ENCODE results near the gene DPP4.

DPP4 gene

DNA sequence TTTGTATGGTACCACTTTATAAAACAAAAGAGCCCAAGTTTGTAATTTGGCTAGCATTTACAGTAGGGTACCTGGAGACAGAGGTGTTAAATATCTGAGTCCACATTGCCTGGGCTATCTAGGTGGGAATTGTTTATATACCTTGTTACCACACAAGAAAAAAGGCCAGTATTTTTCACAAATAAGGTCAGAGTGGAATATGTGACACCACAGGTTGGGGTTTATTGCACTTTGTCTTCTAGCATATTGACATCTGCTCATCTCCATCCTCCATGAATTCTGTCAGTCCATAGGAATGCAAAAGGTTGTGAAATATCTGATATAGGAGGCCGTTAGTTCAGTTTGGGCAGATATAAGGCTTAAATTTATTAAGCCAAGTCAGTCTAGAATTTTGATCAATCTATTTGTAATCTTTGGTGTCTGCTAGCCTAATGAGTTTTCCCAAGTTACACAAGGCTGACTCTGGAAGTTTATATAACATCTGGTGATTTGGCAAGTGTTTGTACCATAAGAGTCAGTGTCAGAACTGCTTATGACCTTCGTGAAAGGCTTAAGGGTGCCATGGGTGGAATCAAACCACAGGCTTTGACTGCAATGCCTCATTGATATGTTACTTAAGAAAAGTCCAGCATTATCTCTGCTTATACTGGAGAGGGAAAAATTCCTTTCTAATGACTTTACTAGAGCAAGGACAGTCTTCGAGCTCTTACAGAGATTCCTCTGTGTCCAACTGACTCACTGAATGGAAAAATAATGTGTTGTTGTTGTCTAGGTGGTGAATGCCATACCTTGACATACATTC, 11.3 kb upstream of the DPP4 start:
- no peak for DNase-seq (ENCODE audit: extremely low read depth in 1 of 2, low read depth in 1 of 2)

DNA sequence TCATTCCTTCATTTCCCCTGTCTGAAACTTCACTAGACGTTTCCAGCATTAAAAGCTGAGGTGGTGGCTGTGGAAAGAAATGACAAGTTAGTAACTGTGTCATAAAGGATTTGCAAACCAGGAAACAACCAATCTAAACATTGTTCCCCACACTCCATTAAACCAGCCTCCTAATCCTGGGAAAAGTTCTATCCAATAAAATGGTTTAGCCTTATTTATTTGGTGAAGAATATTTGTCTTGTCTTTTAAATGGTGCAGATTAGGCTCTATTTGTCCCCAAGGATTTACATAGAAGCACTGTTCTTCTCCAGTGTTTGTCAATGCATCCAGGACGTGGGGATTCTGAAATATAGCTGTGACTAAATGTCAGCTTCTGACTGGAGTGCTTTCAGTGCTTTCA, 10.5 kb upstream of the DPP4 start:
- no peak for DNase-seq (ENCODE audit: extremely low read depth in 1 of 2, low read depth in 1 of 2)

DNA sequence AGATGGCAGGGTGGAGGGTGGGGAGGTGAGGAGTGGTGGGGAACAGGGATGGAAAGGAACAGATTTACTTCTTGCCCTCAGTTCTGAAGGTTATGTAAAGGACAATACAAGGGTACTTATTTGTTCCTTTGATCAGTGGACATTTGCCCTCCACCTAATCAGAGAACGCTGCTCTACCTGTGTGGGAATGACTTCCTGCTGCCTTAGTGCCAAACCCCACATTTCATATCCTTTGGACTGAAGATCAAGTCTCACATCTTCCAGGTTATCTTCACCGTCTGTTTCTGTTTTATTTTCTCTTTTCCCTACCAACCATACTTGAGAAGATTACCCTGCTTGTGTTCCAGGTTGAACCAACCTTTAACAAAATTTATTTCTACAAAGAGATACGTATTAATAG, 8.7 kb upstream of the DPP4 start:
- no peak for DNase-seq (ENCODE audit: extremely low read depth in 1 of 2, low read depth in 1 of 2)

DNA sequence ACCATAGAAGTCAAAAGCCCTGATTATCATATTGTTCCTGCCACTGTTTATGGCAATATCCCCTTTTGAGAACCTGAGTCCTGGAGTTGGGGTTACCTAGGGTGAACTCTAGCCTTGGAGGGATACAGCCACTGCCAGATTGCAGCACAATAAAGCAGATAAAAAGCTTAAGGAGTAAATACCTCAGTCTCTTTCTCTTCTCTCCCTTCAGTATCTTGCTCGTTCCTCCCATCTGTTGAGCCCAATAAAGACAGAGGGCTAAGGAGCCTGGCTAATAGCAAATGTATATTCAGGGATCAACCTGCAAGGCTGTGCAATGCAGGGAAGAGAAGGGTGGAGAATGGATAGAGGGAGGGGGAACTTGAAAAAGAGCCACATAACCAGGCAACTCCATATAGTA, 8.0 kb upstream of the DPP4 start:
- no peak for DNase-seq (ENCODE audit: extremely low read depth in 1 of 2, low read depth in 1 of 2)

DNA sequence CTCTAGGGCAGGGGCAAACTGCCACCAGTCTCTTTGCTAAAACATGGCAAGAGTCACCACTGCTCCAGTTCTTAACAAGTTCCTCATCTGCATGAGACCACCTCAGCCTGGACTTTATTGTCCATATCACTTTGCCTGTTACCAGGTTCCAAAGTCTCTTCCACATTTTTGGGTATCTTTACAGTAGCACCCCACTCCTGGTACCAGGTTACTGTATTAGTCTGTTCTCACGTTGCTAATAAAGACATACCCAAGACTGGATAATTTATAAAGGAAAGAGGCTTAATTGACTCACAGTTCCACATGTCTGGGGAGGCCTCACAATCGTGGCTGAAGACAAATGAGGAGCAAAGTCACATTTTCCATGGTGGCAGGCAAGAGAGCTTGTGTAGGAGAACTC, 5.5 kb upstream of the DPP4 start:
- no peak for DNase-seq (ENCODE audit: extremely low read depth in 1 of 2, low read depth in 1 of 2)

DNA sequence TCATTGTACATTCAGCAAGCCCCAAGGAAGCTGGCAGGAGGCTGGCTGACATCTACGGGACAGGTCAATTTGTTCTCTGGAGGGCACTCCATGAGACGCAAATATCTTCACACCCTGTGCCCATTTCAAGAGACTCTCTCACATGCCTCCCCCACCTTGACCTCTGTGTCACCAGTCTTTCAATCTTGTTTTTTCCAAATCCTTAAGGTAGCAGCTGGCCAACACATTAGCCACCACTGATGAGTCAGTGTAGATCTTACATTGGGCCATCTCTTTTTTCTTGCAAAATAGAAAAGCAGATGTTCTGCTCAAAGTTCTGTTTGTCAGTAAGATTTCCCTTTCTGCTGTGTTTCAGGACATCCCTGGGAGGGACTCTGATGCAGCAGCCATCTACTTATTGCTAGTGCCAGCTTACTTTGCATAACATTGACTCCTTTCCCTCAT, 1.7 kb upstream of the DPP4 start:
- DNase-seq (ENCODE audit: extremely low read depth in 1 of 2, low read depth in 1 of 2), result no peak

DNA sequence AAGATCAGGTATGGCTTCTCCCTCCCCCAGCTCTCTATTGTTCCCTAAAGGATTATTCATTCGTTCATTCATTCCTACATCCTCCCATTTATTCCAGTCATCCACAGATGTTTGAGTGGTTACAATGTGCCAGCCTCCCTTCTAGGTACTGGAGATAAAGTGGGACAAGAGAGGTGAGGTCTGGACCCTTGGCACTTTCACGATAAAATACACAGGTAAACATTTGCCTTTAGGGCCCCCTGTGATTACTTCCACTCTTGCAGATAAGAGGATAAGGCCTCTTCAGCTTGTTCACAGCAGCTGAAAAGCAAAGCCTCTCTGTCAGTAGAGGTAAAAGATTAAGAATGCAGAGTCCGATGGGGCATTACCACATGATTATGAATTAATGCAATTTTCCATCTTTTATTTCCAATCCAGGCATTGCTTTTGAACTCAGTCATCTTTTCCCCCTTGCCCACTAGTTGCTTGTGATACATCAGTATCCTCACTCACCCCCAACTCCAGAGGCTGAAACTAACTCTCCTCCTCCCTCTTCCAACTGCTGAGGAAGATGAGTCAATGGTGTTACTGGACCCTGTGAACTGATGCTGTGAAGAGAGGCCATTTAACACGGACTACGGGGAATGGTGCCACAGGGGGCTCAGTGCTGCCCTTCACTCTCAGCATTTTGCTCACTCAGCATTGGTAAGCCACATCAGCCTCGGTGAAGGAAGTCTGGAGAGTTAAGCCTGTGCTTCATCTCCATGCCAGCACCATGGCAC, 1.1 kb upstream of the DPP4 start:
- DNase-seq (ENCODE audit: extremely low read depth in 1 of 2, low read depth in 1 of 2), result no peak

DNA sequence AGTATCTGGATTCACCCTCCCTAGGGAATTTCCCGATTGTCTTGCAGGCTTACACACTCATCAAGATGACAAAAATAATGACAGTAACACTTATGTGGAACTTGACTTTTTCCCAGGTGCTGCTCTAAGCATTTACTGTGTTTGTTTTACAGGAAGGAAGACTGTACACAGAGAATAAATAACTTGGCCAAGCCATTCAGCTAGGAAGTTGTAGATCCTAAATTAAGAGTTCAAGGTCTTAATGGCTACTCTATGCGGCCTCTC, 549 bp upstream of the DPP4 start:
- DNase-seq (ENCODE audit: extremely low read depth in 1 of 2, low read depth in 1 of 2), result no peak

DNA sequence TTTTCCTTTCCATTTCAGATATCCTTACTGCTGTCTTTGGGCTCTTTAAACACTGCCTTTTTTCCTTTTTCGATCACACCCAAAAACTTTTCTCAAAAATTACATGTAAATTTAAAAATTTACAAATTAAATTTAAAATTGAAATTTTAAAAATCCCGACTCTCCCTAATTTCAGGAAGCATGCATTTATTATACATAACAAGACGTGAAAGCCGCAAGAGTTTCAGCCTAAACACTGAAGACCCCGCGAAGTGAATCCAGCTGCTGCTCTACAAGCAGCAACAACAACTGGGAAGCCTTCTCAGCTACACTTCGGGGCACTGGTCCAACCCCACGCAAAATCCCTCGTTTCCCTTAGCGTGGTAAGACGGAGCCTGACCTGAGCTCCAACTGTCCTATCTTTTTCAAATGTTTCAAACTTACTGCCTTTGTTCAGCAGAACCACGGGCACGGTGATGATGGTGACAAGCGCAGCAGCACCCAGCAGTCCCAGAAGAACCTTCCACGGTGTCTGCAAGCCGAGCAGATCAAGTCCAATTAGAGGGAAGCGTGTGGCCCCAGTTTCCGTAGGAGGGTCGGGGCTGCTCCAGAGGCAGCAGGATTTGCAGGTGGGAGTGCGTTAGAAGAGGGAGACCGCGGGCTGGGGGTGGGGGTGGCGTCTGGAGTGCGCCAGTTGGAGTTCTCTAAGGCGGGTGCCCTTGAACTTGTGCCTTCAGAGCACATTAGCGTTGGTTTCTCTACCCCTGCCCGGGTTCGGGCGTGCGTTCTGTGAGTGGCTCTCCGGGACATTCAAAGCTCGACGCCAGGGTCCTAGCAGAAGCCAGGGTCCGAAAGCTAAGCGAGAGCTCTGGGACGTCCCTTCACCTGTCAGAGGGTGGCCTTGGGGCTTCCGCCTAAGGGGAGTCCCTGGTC, 783 bp downstream of the DPP4 start:
- no peak for DNase-seq (ENCODE audit: extremely low read depth in 1 of 2, low read depth in 1 of 2)

DNA sequence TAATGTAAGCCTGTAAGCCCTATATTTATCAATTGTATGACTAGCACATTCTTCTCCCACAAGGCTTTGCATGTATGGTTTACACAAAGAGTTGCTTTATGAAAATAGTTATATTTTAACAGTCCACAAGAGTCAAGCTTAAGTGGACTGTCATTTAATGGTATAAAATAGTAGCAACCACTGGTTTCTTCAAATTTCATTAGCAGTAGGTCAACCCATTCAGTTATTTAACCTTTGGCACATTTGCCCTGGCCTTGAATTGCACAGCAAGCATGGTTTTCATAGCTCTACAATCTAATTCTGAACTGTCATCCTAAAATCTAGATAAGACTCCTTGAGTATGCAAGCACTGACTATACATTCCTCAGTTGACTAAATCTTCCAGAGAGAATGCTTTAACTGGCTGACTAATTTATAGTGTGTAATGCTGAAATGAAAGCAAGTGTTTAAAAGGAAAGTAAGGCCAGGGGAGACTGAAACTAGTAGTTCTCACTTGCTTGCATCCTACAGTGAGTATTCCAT, 1.8 kb downstream of the DPP4 start:
- no peak for DNase-seq (ENCODE audit: extremely low read depth in 1 of 2, low read depth in 1 of 2)

DNA sequence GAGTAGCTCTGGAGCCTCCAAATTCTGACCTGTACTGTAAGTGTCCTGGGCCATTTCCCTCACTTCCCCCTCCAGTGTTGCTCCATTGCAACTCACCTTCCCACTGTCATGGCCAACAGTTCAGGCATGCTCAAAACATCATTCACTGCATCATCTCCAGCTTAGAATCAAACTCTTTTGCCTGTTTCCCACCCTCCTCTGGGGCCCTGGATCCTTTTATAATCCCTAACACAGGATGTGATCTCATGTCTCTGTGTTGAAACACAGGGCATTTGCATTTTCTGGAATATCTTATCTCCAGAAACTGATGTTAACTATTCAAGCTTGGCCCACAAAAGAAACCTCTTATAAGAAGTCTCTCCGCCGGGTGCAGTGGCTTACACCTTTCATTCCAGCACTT, 3.0 kb downstream of the DPP4 start:
- no peak for DNase-seq (ENCODE audit: extremely low read depth in 1 of 2, low read depth in 1 of 2)

DNA sequence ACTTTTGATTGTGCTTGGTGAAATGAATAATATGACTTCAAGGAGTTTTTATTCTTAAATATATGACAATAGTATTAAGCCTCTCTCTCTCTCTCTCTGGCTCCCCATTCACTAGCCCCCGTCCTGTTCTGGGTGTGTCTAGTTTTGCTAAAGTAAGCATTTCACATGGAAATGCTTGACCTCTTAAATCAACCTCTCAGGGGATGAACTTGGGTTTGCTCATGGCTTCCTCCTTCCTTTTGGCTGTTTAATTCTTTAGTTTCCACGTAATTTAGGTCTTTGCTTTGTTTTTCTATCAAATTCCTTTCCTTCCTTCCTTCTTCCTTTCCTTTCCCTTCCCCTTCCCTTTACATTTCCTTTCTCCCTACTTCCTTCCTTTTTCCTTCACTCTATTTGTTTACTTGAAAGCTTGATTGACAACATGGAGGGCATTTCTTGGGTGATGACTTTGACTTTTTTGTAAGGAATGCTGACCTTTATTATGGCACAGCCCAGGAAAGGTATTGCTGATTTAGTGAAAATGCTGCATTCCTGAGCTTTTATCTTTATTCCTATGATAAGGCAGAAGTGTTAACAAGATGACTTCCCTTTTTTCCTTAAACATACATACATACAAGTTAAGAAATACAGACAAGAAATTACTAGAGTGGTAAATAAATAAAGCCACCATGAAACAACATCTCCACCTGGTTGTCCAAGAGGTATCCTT, 3.6 kb downstream of the DPP4 start:
- DNase-seq (ENCODE audit: extremely low read depth in 1 of 2, low read depth in 1 of 2), result no peak

DNA sequence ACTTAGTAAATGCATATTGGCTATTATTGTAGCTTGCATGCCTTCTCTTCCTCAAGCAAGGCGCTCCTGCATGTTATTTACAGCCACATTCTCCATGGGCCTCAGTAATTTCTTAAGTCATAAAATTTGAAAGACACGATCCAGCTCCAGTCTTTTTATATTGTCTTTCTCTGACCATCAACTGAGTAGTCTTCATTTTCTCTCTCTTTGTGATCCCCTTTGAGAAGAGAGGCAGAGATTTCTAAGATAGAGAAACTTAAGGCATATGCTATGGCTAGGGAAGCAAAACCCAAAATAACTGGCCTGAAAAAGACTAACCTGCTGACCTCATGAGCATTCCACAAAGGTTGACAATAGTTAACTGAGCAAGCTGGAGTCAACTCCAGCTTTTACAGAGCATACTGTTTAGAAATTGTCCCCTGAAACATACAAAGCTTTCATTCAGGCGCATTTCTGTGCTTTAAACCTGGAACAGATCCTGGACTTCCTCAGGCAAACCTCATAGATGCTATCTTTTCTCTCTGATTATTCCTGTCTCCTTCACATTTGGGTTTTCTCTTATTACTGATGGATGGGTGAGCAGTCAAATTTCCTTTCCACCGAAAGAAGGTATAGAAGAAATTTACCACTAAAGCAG, 4.6 kb downstream of the DPP4 start:
- no peak for DNase-seq (ENCODE audit: extremely low read depth in 1 of 2, low read depth in 1 of 2)

DNA sequence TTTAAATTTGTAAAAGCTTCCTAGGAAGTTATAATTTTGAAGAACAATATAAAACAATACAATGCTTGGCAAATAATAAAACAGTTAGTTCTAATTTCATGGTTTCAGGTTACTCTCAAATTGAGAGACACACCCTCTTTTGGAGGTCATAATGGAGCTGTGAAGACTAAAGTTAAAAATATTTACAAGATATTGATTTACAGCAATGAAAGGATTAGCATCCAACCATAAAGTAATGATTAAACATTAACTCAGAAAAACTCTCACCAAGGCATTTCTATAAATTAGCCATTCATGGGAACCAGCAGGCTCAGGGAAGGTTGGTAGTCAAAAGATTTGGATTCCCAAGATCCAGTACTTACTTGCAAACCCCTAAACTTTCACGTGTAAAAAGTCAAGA, 6.4 kb downstream of the DPP4 start:
- no peak for DNase-seq (ENCODE audit: extremely low read depth in 1 of 2, low read depth in 1 of 2)

DNA sequence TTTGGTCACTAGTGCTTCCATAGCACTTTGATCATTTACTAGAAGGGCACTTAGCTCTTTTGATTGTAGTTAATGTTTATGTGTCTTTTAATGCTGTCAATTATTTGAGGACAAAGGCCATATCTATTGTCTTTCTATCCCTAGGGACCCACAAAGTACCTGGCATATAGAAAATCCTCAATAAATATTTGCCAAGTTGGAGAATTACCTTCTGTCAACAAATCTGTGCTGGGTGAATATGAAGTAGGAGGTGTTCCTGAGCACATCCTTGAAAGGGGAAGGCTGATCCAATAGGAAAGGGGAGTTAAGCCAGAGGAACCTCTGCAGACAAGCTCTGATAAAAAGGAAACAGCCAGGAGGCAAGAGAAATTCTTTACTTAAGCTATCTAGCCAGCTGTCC, 8.2 kb downstream of the DPP4 start:
- no peak for DNase-seq (ENCODE audit: extremely low read depth in 1 of 2, low read depth in 1 of 2)

DNA sequence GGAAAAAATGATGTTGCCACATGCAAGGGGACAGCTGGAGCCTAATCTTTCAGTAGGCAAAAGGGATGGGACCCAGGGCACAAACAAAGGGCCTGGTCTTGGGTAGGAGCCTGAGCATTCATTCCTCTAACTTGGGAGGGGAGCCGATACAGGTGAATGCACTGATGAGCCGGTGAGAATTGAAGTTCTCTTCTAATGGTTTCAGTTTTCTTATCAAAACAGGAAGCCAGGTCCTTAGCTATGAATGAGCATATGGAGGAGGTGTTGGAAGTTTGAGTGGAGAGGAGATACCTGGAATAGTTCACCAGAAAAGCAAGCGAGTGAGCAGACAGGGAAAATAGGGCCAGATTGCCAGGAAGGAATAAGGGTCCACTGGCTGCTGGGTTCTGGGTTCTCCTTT, 10.1 kb downstream of the DPP4 start:
- DNase-seq (ENCODE audit: extremely low read depth in 1 of 2, low read depth in 1 of 2), result no peak

DNA sequence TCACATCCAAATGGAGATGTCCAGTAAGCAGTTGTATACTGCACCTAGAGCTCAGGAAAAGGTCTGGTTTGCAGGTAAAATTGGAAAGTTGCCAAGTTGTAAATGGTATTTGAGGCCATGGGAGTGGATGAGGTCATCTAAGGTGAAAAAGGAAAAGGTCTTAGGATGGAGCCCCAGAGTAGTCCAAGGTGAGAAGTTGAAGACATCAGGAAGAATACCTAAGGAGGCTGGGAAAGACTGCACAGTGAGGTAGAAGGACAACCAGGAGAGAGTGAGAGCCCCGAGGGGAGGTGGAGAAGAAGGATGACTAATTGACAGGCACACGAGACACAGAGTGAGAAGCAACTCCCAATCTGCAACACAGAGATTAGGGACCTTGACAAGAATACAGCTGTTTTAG, 10.7 kb downstream of the DPP4 start:
- no peak for DNase-seq (ENCODE audit: extremely low read depth in 1 of 2, low read depth in 1 of 2)

DNA sequence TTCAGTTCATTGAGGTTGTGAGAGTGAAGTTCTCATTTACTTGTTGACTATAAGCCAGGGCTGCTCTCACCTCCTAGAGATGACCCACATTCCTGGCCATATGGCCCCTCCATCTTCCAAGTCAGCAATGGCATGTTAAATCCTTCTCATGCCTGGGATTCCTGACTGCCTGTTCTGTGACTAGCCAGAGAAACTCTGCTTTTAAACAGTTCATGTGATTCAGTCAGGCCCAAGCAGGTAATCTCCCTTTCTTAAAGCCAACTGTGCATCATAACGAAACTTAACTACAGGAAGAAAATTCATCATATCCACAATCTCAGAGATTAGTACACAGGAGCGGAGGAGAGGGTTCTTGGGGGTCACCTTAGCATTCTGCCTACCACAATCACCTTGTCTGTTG, 11.5 kb downstream of the DPP4 start:
- no peak for DNase-seq (ENCODE audit: extremely low read depth in 1 of 2, low read depth in 1 of 2)

DNA sequence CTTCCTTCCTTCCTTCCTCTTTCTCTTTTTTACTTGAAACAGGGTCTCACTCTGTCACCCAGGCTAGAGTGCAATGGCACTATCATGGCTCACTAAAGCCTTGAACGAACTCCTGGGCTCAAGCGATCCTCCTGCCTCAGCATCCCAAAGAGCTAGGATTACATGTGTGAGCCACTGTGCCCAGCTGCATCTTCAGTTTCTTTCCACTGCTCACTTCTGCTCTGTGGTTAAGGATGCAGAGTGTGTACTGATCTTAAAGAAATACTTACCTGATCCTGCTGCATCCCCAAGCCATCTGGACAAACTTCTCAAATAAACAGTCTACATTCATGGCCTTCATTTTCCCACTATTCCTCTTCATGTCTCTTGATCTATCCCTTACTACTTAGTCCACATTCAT, 13.0 kb downstream of the DPP4 start:
- DNase-seq (ENCODE audit: extremely low read depth in 1 of 2, low read depth in 1 of 2), result no peak

DNA sequence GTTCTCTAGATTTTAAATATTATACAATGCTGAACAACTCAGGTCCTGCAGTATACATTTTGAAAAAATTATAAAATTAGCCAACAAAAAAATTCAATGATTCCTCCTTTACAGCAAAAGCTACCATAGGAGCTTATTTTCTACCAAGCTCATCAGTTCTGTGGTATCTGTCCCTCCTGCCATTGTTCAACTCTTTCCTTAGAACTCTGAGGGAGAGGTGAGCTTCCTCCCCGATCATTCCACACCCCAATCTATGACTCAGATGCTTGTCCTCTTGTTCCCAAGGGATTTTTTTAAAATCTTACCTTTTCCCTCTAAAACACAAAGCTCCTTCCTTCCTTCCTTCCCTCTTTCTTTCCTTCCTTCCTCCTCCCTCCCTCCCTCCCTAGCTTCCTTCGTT, 13.5 kb downstream of the DPP4 start:
- DNase-seq (ENCODE audit: extremely low read depth in 1 of 2, low read depth in 1 of 2), result no peak

Data from stimulated activated CD8-positive, alpha-beta memory T cell treated with anti-CD3 and anti-CD28 coated beads, Interleukin-7, amount 100 ng/mL, for 48 hours (primary cell).